GM23338 (cell line): ENCODE measurements around the gene NRP2. TPM values are rescaled to one million over a fixed set of nuclear protein-coding genes. Genes with fewer than 3 reads are reported as not detected.

ENCODE experiments used
- ATAC-seq: fragments of 200-7000 bp; cut with Tn5 transposase; 3 replicates; pipeline ENCODE4 v1.9.1; 2020
- DNase-seq: peaks from one replicate; pipeline ENCODE4 v3.0.0-alpha.2; 2015; ENCODE audit warnings: low spot score
- H2AFZ ChIP-seq: fragments of 200-600 bp; sonication (generic); 2 replicates; pipeline ENCODE4 v1.8.0; 2016; ENCODE audit warnings: antibody characterized with exemption, mild to moderate bottlenecking, moderate library complexity
- H3F3A ChIP-seq: fragments of 200-600 bp; sonication (generic); replicated peaks from 2 replicates; pipeline ENCODE4 v1.8.0; 2017; ENCODE audit warnings: antibody characterized with exemption, mixed run types, low read depth
- H3K27ac ChIP-seq: fragments of 200-600 bp; sonication (generic); 2 replicates; pipeline ENCODE4 v1.6.1; 2016; ENCODE audit warnings: low read depth
- H3K27me3 ChIP-seq: fragments of 200-600 bp; sonication (generic); 2 replicates; pipeline ENCODE4 v1.8.0; 2016; ENCODE audit warnings: mild to moderate bottlenecking, mixed run types, moderate library complexity; ENCODE audit not compliant: insufficient read depth
- H3K36me3 ChIP-seq: fragments of 200-600 bp; sonication (generic); 2 replicates; pipeline ENCODE4 v1.8.0; 2016; ENCODE audit warnings: mild to moderate bottlenecking; ENCODE audit not compliant: insufficient read depth
- H3K4me1 ChIP-seq: fragments of 200-600 bp; sonication (generic); 2 replicates; pipeline ENCODE4 v1.8.0; 2016; ENCODE audit warnings: mild to moderate bottlenecking, moderate library complexity; ENCODE audit not compliant: insufficient read depth
- H3K4me2 ChIP-seq: fragments of 200-600 bp; sonication (generic); 2 replicates; pipeline ENCODE4 v1.7.1; 2017; ENCODE audit warnings: mixed run types
- H3K4me3 ChIP-seq: fragments of 200-600 bp; sonication (generic); 2 replicates; pipeline ENCODE4 v1.6.1; 2016; ENCODE audit warnings: mixed run types
- H3K79me2 ChIP-seq: fragments of 200-600 bp; sonication (generic); replicated peaks from 2 replicates; pipeline ENCODE4 v1.8.0; 2017; ENCODE audit warnings: mild to moderate bottlenecking; ENCODE audit not compliant: insufficient read depth
- H3K9me2 ChIP-seq: fragments of 200-600 bp; sonication (generic); 2 replicates; pipeline ENCODE4 v1.8.0; 2017; ENCODE audit not compliant: insufficient read depth
- H4K20me1 ChIP-seq: fragments of 200-600 bp; sonication (generic); replicated peaks from 2 replicates; pipeline ENCODE4 v1.8.0; 2017; ENCODE audit warnings: mild to moderate bottlenecking; ENCODE audit not compliant: insufficient read depth
- H3K27ac Mint-ChIP-seq: 2 replicates; pipeline ENCODE4 v1.8.0; 2020; ENCODE audit warnings: inconsistent platforms, mild to moderate bottlenecking, moderate library complexity, mixed read lengths
- H3K27me3 Mint-ChIP-seq: 3 replicates; pipeline ENCODE4 v1.8.0; 2022; ENCODE audit warnings: low read depth, mild to moderate bottlenecking, moderate library complexity, mixed read lengths, inconsistent platforms; ENCODE audit not compliant: insufficient read depth, poor library complexity
- H3K36me3 Mint-ChIP-seq: 3 replicates; pipeline ENCODE4 v1.8.0; 2021; ENCODE audit warnings: low read depth, mild to moderate bottlenecking, inconsistent platforms, moderate library complexity, mixed read lengths
- H3K4me1 Mint-ChIP-seq: 3 replicates; pipeline ENCODE4 v1.8.0; 2020; ENCODE audit warnings: mild to moderate bottlenecking, inconsistent platforms, mixed read lengths
- H3K4me3 Mint-ChIP-seq: 3 replicates; pipeline ENCODE4 v1.8.0; 2021; ENCODE audit warnings: moderate library complexity, mild to moderate bottlenecking, inconsistent platforms, mixed read lengths
- H3K9me3 Mint-ChIP-seq: 3 replicates; pipeline ENCODE4 v1.8.0; 2020; ENCODE audit warnings: moderate library complexity, mild to moderate bottlenecking, inconsistent platforms, mixed read lengths
- CREB1 ChIP-seq: fragments of 250-450 bp; sonication (Bioruptor Pico); IDR thresholded peaks from 2 replicates; pipeline ENCODE4 v1.5.0; 2020; ENCODE audit warnings: low read depth, mild to moderate bottlenecking, moderate library complexity
- CTCF ChIP-seq, 2 experiments: fragments of 200-600 bp in 1 of 2; sonication (generic) in 1 of 2; conservative IDR thresholded peaks; 2 replicates each; pipeline versions ENCODE4 v1.5.1 to v1.6.1; 2016 to 2017; ENCODE audit warnings: antibody characterized with exemption in 2 of 2, low read depth in 2 of 2, mild to moderate bottlenecking in 2 of 2, moderate library complexity in 1 of 2
- EZH2 ChIP-seq: fragments of 200-600 bp; sonication (generic); IDR thresholded peaks from one replicate; pipeline ENCODE4 v1.8.0; 2017; ENCODE audit warnings: antibody characterized with exemption, mild to moderate bottlenecking, low read depth; ENCODE audit not compliant: unreplicated experiment
- EZH2phosphoT487 ChIP-seq: fragments of 200-600 bp; sonication (generic); IDR thresholded peaks from one replicate; pipeline ENCODE4 v1.8.1; 2018; ENCODE audit warnings: antibody characterized with exemption; ENCODE audit not compliant: unreplicated experiment
- ZNF331 ChIP-seq: fragments of 250-450 bp; sonication (Bioruptor Pico); IDR thresholded peaks from 2 replicates; pipeline ENCODE4 v1.5.0; 2020; ENCODE audit warnings: low read depth, mild to moderate bottlenecking, moderate library complexity
- ZNF462 ChIP-seq: fragments of 250-450 bp; sonication (Bioruptor Pico); IDR thresholded peaks from 2 replicates; pipeline ENCODE4 v1.5.0; 2020; ENCODE audit warnings: mild to moderate bottlenecking, moderate library complexity
- polyA plus RNA-seq: library from polyadenylated mRNA; unstranded; fragments of >200 nt; fragmentation: Nextera tagmentation; extraction: Ambion mirVana; gene quantifications from 2 replicates; pipeline ENCODE4 v1.2.1, GENCODE V29; 2016
- total RNA-seq: library from RNA; depleted of rRNA; stranded (reverse); fragments of >200 nt; shearing (Covaris generic); gene quantifications from 2 replicates; pipeline ENCODE4 v1.2.3, GENCODE V29; 2014
- TF ChIP-seq, protein P1 (sequence below): IDR thresholded peaks from 2 replicates; pipeline ENCODE4 v1.6.1; 2016; ENCODE audit warnings: antibody characterized with exemption

NRP2 gene
- total and polyA plus RNA-seq, 2 experiments from 2014 or later, result 18.4 to 22.0 TPM

DNA sequence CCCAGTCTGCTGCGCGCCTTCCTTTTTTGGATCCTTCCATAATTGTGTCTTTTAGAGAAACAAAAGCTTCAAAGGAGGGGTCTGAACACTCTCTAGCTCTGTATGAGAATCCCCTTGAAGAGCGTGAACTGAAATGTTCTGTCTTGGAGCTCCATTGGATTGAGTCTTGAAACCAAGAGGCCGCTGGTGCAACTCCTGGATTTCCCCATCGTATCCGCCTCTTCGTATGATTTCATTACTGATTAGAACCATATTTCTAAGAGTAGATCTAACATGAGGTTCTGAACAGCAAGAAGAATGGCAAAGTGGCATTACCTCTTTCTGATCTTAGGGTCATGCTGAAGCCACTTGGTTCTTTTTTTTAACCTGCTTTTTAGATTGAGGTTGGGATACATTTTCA is 31.4 kb upstream of the NRP2 start:
- H3K79me2 ChIP-seq, result no peaks in the 10 kb centered on the region
- DNase-seq, result no peak
- H3K9me2 ChIP-seq, result peaks cover 39% of the 10 kb centered on the region
- TF ChIP-seq EZH2phosphoT487, result no peak
- TF ChIP-seq EZH2, result no peak
- no peak for TF ChIP-seq CTCF (conservative IDR thresholded peaks at IDR 0.05; ENCODE audit: low read depth in 2 of 2)
- no peak for TF ChIP-seq ZNF462 (CRISPR knock-in tag)
- no peak for TF ChIP-seq CREB1
- TF ChIP-seq ZNF331 (CRISPR knock-in tag), result no peak
- TF ChIP-seq, protein P1, sequence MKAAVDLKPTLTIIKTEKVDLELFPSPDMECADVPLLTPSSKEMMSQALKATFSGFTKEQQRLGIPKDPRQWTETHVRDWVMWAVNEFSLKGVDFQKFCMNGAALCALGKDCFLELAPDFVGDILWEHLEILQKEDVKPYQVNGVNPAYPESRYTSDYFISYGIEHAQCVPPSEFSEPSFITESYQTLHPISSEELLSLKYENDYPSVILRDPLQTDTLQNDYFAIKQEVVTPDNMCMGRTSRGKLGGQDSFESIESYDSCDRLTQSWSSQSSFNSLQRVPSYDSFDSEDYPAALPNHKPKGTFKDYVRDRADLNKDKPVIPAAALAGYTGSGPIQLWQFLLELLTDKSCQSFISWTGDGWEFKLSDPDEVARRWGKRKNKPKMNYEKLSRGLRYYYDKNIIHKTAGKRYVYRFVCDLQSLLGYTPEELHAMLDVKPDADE, result no peak
- Mint-ChIP-seq H3K27ac (no peak overlapping the region), H3K27me3 (peaks cover 13% of the 10 kb centered on the region), H3K4me3 (no peak overlapping the region), H3K4me1 (peaks cover 35% of the 10 kb centered on the region), H3K9me3 (0 out of 3 replicates have a peak, but pooled peaks cover 4% of the 10 kb centered on the region), H3K36me3 (peaks cover 6% of the 10 kb centered on the region; the same call in 2 of the 3 replicates)
- no peaks in the 10 kb centered on the region for H3K27me3 ChIP-seq
- peaks cover 24% of the 10 kb centered on the region for H3K4me1 ChIP-seq
- no peak overlapping the region for H3K4me2 ChIP-seq
- H2AFZ ChIP-seq, result 0 out of 2 replicates have a peak overlapping the region, but pooled peaks have one; percentile 35
- H3K4me3 ChIP-seq, result no peak overlapping the region
- no peak overlapping the region for H3K27ac ChIP-seq
- H3F3A ChIP-seq, result no peaks in the 10 kb centered on the region
- ATAC-seq, result no peak
- no peaks in the 10 kb centered on the region for H3K36me3 ChIP-seq
- H4K20me1 ChIP-seq, result no peaks in the 10 kb centered on the region
